Right atrium auricular region (tissue), 2 donors: Measurements from ENCODE around the gene C2orf42. TPM values are rescaled to one million over a fixed set of nuclear protein-coding genes. Genes with fewer than 3 reads are reported as not detected.
"Not testable (repeated sequence)": the region's sequence is repeated elsewhere in the genome, so short reads cannot be mapped to it uniquely, and the experiment has no call there.

Experiments
- DNase-seq: peaks from one replicate; pipeline ENCODE4 v3.0.0-alpha.2; 2019; ENCODE audit warnings: low spot score
- H3K27ac ChIP-seq, 2 donors: fragments of 200-600 bp; sonication (generic); 1 replicate in 1 of 2; 2 replicates in 1 of 2; pipeline ENCODE4 v1.5.1; 2016 to 2019
- H3K27me3 ChIP-seq, 2 donors: fragments of 200-600 bp; sonication (generic); one replicate each; pipeline versions ENCODE4 v1.5.1 to v1.6.0; 2017 to 2019
- H3K36me3 ChIP-seq: fragments of 200-600 bp; sonication (generic); one replicate; pipeline ENCODE4 v1.5.1; 2016
- H3K4me1 ChIP-seq, 2 donors: fragments of 200-600 bp; sonication (generic); one replicate each; pipeline versions ENCODE4 v1.5.1 to v1.6.0; 2017 to 2019
- H3K4me3 ChIP-seq, 2 donors: fragments of 200-600 bp; sonication (generic); 1 replicate in 1 of 2; 2 replicates in 1 of 2; pipeline ENCODE4 v1.5.1; 2017 to 2019; ENCODE audit warnings: mild to moderate bottlenecking in 1 of 2, moderate library complexity in 1 of 2
- H3K9me3 ChIP-seq, 2 donors: fragments of 200-600 bp; sonication (generic); one replicate each; pipeline ENCODE4 v1.5.1; 2019
- total RNA-seq, 2 donors: library from RNA; depleted of rRNA; stranded (reverse); fragments of >200 nt; gene quantifications; one replicate each; pipeline ENCODE4 v1.1.0, GENCODE V29; 2016
- TF ChIP-seq, protein P1 (sequence below), 2 donors: fragments of 200-600 bp; sonication (generic); IDR thresholded peaks; one replicate each; pipeline ENCODE4 v1.5.1; 2019; ENCODE audit warnings: antibody characterized with exemption in 2 of 2

Gene C2orf42
- total RNA-seq, 2 donors from 2014 or later, result 9.6 to 9.9 TPM

DNA sequence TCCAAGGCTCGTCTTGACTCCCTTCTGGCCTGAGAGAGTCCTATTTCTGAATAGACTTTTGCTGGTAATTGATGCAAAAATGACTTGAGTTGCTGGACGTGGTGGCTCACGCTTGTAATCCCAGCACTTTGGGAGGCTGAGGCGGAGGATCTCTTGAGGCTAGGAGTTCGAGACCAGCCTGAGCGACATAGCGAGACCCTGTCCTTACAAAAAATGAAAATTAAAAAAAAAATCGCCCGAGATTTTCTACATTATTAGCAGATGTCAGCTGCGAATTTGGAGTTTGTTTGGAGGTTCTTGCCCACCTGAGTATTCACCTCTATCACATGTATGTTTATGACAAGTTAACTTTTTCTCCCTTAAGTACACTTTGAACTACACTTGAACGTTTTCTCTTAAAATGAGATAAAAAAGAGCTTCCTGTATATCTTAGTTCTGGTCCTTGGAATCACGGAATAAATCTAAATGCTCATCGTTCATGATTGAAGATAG lies 471 bp upstream of the C2orf42 start:
- TF ChIP-seq, protein P1, sequence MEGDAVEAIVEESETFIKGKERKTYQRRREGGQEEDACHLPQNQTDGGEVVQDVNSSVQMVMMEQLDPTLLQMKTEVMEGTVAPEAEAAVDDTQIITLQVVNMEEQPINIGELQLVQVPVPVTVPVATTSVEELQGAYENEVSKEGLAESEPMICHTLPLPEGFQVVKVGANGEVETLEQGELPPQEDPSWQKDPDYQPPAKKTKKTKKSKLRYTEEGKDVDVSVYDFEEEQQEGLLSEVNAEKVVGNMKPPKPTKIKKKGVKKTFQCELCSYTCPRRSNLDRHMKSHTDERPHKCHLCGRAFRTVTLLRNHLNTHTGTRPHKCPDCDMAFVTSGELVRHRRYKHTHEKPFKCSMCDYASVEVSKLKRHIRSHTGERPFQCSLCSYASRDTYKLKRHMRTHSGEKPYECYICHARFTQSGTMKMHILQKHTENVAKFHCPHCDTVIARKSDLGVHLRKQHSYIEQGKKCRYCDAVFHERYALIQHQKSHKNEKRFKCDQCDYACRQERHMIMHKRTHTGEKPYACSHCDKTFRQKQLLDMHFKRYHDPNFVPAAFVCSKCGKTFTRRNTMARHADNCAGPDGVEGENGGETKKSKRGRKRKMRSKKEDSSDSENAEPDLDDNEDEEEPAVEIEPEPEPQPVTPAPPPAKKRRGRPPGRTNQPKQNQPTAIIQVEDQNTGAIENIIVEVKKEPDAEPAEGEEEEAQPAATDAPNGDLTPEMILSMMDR (IDR thresholded peaks at IDR 0.05), result no peak
- no peak for DNase-seq

DNA sequence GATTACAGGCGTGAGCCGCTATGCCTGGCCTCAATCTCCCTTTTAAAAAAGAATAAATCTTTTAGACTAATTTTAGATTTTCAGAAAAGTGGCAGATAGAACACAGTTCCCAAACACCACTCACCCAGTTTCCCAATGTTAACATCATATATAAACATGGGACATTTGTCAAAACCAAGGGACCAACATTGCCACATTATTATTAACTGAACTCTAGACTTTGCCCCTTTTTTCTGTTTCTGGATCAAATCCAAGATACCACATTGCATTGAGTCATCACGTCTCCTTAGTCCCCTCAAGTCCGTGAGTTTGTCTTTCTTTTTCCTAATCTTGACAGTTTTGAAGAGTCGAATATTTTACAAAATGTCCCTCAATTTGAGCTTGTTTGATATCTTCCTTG lies 2.4 kb downstream of the C2orf42 start:
- no peak for DNase-seq
- TF ChIP-seq, protein P1 (IDR thresholded peaks at IDR 0.05), result no peak
- no peaks in the 10 kb centered on the region for H3K9me3 ChIP-seq
- H3K4me3 ChIP-seq, result no peak overlapping the region
- peaks cover 0 to 11% of the 10 kb centered on the region in 2 donors for H3K4me1 ChIP-seq
- no peaks in the 10 kb centered on the region for H3K36me3 ChIP-seq
- no peak overlapping the region for H3K27ac ChIP-seq
- no peaks in the 10 kb centered on the region for H3K27me3 ChIP-seq

More for the DNA sequence above, 471 bp upstream of the C2orf42 start:
- Histone ChIP-seq H3K4me1 (peaks cover 0 to 11% of the 10 kb centered on the region in 2 donors), H3K9me3 (no peaks in the 10 kb centered on the region), H3K27me3 (no peaks in the 10 kb centered on the region), H3K4me3 (peak overlapping the region; percentile 73 to 92), H3K36me3 (no peaks in the 10 kb centered on the region), H3K27ac (peak overlapping the region; percentile 97 to 99)

DNA sequence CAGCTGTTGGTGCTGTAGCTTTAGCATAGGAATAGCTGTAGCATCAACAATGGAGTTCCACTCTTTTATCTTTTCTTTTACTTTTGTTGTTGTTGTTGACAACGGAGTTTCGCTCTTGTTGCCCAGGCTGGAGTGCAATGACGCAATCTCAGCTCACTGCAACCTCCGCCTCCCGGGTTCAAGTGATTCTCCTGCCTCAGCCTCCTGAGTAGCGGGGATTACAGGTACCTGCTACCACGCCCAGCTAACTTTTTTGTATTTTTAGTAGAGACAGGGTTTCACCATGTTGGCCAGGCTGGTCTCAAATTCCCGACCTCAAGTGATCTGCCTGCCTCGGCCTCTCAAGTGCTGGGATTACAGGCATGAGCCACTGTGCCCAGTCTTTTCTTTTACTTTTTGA lies 3.6 kb downstream of the C2orf42 start:
- H3K27me3 ChIP-seq, H3K36me3 ChIP-seq, DNase-seq, H3K9me3 ChIP-seq, H3K27ac ChIP-seq, H3K4me3 ChIP-seq: not testable (repeated sequence)
- peaks cover 0 to 11% of the 10 kb centered on the region in 2 donors for H3K4me1 ChIP-seq

DNA sequence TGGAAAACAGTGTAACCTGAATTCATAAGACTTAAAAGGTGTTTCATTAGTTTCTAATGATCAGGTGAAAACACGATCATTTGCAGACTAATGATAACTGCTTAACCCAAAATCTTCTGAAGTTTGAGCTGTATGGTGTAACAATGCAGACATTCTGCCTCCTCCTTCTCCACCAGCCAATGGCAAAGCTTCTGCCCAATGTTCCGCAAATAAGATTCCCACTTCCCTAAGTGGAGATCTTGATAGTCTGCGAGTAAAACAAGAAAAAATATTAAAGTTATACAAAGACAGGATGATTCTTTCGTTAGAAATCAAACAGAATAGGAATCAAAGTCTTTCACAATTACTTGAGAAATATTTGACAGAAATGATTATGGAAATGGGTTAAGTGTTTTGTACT lies 8.1 kb downstream of the C2orf42 start:
- Histone ChIP-seq H3K9me3 (no peaks in the 10 kb centered on the region), H3K27ac (no peak overlapping the region), H3K4me3 (no peak overlapping the region), H3K27me3 (no peaks in the 10 kb centered on the region), H3K36me3 (peaks cover 9% of the 10 kb centered on the region), H3K4me1 (no peaks in the 10 kb centered on the region)
- TF ChIP-seq, protein P1 (IDR thresholded peaks at IDR 0.05), result no peak
- DNase-seq, result no peak

DNA sequence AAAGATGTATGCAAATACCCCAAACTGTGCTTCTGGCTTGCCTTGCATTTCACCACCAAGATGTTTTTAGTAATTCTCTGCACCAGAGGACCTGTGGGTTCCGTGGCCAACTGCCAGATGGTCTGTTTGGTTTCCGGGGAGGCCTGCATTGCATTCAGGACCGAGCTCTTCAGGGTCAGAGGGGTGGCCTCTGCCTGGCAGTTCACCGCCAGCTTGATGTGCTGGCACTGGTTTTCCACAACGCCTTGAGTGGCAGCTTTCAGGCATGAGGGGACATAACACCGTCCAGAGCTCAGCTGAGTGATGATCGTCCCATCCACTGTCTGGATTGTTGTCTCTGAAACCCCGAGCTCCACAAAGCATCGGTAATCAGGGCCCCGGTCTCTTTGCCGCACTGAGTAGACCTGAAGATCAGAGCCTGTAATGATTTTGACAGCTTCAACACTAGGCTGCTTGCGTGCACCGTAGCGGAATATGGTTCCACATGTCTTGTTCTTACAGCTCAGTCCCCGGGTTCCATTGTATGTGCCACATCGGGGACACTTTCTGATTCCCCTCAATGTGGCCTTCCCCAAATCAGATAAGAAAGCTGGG lies 9.4 kb downstream of the C2orf42 start:
- no peaks in the 10 kb centered on the region for H3K4me1 ChIP-seq
- no peaks in the 10 kb centered on the region for H3K9me3 ChIP-seq
- H3K27me3 ChIP-seq, result no peaks in the 10 kb centered on the region
- H3K27ac ChIP-seq, result no peak overlapping the region
- H3K36me3 ChIP-seq, result peaks cover 15% of the 10 kb centered on the region
- no peak overlapping the region for H3K4me3 ChIP-seq
- DNase-seq, result no peak
- TF ChIP-seq, protein P1 (IDR thresholded peaks at IDR 0.05), result no peak

DNA sequence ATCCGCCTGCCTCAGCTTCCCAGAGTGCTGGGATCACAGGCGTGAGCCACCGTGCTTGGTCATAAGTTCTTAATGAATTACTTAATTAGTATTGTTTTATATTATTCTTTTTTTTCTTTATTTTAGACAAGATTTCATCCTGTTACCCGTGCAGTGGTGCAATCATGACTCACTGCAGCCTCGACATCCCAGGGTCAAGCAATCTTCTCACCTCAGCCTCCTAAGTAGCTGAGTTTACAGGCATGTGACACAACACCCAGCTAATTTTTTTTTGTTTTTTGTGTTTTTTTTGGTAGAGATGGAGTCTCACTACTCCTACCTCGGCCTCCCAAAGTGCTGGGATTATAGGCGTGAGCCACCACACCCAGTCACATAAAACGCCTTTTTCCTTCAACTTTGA lies 17.3 kb downstream of the C2orf42 start:
- no peak for DNase-seq
- no peak overlapping the region for H3K4me3 ChIP-seq
- no peaks in the 10 kb centered on the region for H3K9me3 ChIP-seq
- H3K36me3 ChIP-seq, result peaks cover 52% of the 10 kb centered on the region
- H3K27me3 ChIP-seq, result no peaks in the 10 kb centered on the region
- H3K4me1 ChIP-seq, result no peaks in the 10 kb centered on the region
- TF ChIP-seq, protein P1 (IDR thresholded peaks at IDR 0.05), result no peak
- no peak overlapping the region for H3K27ac ChIP-seq

DNA sequence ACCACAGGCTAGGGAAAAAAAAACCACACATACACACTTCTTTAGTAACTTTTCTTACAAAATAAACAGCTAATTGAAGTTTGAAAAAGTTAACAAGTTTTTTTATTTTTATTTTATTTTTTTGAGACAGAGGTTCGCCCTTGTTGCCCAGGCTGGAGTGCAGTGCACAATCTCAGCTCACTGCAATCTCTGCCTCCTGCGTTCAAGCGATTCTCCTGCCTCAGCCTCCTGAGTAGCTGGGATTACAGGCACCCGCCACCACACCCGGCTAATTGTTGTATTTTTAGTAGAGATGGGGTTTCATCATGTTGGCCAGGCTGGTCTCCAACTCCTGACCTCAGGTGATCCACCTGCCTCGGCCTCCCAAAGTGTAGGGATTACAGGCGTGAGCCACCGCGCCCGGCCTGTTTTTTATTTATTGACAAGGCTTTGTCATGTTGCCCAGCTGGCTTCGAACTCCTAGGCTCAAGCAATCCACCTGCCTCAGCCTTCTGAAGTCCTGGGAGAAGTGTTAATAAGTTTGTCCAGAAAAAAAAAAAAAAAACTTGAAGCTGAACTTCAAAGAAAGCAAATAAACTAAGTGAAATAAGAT lies 21.1 kb downstream of the C2orf42 start:
- not testable (repeated sequence) for H3K27ac ChIP-seq, H3K9me3 ChIP-seq, H3K4me3 ChIP-seq, H3K4me1 ChIP-seq, DNase-seq, H3K27me3 ChIP-seq
- peaks cover 51% of the 10 kb centered on the region for H3K36me3 ChIP-seq
